HG03439 (cell line): ENCODE results near the gene PHOX2A.
A peak's percentile ranks its signal among the peaks of the same experiment; 100 is the strongest.
"Not testable (repeated sequence)": the region's sequence is repeated elsewhere in the genome, so short reads cannot be mapped to it uniquely, and the experiment has no call there.

ENCODE experiments used
- ATAC-seq: cut with Tn5 transposase; IDR thresholded peaks from one replicate; pipeline ENCODE4 v1.9.1; 2021; ENCODE audit warnings: mild to moderate bottlenecking, moderate library complexity; ENCODE audit not compliant: unreplicated experiment

The PHOX2A gene

DNA sequence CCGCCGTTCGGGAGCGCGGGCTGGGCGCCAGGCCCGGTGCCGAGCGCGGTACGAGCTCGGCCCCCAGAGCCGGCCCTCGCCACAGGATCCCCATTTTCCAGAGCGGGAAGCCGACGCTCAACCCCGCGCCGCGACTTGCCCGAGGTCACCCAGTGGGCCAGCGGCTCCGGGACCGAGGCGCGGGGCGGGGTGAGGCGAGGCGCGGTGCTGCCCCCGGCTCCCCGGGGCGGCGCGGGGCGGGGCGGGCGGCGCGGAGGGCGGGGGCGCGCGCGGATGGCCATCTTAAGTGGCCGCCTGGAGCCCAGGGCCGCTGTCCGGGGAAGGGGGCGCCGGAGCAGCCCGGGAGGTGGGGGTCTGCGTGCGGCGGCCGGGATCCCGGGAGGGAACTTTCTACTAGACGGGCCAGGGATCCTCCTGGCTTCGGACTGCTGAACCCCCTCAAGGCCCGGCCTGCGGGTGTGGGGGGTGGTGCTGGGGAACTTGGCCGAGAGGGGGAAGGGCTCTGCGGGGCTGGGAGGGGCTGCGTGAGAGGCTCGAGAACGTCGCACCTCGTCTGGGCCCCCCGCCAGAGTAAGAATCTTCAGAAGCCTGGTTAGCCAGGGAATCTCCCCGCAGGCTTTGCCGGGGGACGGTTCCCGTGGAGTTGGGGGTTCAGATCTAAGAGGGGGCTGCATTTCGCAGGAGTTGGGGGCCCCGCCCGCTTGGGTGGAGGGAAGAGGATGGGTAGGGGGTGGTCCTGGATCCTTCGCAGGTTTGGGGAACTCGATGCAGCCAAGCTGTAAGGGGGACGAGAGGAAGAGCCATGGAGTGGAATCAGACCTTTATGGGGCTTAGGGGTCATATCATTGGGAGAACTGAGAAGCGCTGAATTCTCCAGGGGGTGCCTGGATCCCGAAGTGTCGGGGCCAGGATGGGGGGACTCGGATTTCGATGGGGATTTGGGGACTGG lies 20.1 kb downstream of the PHOX2A start:
- peak; percentile 63 for ATAC-seq

- ATAC-seq, result peak; percentile 75
Observed at GRCh38 chr11:72222907-72223614, 20.9 kb downstream of the PHOX2A start.

- no peak for ATAC-seq
Observed at GRCh38 chr11:72222106-72222891, 21.7 kb downstream of the PHOX2A start.

GRCh38 chr11:72221386-72222075 lies 22.4 kb downstream of the PHOX2A start:
- ATAC-seq, result no peak

DNA sequence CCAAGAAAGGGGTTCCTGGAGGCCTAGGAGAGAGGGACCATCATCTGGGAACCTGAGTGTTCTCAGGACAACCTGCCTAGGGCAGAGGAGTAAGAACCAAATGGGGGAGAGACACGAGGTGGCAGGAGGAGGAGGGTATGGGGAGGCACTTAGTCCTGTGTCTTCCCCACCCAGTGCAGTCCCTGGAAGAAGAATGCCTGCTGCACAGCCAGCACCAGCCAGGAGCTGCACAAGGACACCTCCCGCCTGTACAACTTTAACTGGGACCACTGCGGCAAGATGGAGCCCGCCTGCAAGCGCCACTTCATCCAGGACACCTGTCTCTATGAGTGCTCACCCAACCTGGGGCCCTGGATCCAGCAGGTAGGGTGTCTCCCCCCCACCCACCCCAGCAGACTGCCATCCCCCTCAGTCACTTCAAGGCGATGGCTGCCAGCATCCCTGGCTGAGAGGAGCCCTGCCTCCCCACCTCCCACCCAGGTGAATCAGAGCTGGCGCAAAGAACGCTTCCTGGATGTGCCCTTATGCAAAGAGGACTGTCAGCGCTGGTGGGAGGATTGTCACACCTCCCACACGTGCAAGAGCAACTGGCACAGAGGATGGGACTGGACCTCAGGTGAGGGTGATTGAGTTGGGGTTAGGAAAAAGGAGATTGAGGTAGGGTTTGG lies 23.1 kb downstream of the PHOX2A start:
- ATAC-seq, result no peak

DNA sequence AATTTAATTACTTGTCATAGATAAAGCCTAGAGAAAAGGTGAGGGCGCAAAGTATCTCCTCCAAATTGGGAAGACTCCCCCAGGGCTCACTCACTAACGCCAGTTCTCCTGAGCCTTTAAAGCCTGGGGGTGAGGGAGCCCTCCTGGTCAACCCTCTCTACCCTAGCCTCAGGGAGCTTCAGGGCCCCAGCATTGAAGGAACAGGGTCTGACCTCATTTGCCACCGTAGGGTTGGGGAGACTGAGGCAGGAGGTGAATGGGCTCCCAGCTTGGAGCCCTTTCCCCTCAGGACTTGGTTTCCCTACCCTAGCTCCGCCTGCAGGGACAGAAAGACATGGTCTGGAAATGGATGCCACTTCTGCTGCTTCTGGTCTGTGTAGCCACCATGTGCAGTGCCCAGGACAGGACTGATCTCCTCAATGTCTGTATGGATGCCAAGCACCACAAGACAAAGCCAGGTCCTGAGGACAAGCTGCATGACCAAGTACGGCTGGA lies 25.7 kb downstream of the PHOX2A start:
- no peak for ATAC-seq

GRCh38 chr11:72217841-72218240 lies 26.1 kb downstream of the PHOX2A start:
- ATAC-seq, result no peak

DNA sequence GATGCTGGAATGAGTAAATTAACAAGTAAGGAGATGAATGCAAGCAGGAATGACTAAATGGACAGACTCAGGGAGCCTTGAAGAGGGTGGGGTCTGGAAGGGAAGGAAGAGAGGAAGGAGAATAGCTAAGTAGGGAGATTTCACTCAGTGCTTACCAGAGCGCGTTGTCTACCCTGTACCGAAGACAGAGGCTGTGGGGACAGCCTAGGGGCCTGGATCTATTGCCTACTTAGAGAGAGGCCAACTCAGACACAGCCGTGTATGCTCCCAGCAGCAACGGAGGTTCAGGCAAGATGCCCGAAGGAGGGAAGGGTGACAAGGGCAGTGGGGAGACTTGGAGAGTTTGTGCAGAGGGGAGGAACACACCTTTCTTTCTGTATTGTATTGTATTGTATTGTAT lies 27.3 kb downstream of the PHOX2A start, which contains the start of gene FOLR2:
Gene FOLR2 (plus strand): TSS at position 157 of the 400 bp plus-strand sequence. CDS start 1,791 bp downstream, outside the sequence.
- no peak for ATAC-seq

DNA sequence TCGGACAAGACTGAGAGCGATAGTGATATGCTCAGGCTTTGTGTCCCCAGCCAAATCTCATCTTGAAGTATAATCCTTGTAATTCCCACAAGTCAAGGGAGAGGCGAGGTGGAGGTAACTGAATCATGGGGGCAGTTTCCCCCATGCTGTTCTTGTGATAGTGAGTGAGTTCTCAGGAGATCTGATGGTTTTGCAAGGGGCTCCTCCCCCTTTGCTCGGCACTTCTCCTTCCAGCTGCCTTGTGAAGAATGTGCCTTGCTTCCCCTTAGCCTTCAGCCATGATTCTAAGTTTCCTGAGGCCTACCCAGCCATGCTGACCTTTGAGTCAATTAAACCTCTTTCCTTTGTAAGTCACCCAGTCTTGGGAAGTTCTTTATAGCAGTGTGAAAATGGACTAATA lies 34.9 kb downstream of the PHOX2A start:
- no peak for ATAC-seq

DNA sequence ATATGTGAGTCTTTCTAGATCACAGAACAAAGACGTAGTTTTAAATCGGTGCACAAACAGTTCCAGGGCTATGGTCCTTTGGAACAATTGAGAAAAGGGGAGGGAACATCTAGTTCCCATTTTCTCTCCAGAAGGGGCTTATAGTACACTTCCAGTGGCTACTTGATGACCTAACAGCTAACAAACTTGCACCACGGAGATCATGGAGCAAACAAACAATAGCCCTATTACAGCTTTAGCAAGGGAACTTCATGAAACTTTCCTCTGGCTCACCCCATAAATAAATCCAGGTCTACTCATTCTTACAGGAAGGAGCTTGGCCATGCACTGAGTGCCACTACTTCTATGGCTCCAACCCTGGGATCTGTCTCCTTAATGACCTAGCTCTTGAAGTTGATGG lies 35.7 kb downstream of the PHOX2A start:
- ATAC-seq, result no peak

GRCh38 chr11:72206794-72207193 lies 37.2 kb downstream of the PHOX2A start:
- ATAC-seq, result not testable (repeated sequence)

GRCh38 chr11:72204886-72205285 lies 39.1 kb downstream of the PHOX2A start:
- ATAC-seq, result no peak

DNA sequence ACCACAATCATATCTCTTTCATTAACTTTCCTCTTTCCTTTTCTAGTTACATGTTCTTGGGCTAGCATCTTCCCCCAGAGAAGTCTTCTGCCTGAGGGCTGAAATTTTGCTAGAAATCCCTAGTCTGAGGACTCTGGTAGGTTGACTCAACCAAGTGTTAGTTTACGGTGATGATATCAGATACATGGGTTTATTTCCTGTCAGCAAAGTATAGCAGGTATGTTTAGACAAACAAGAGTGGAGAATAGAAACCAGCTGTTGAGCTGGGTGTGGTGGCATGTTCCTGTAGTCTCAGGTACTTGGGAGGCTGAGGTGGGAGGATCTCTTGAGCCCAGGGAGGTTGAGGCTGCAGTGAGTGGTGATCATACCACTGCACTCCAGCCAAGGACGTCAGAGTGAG lies 40.8 kb downstream of the PHOX2A start:
- ATAC-seq, result no peak

- ATAC-seq, result no peak
Observed at GRCh38 chr11:72202571-72202970, 41.4 kb downstream of the PHOX2A start.

DNA sequence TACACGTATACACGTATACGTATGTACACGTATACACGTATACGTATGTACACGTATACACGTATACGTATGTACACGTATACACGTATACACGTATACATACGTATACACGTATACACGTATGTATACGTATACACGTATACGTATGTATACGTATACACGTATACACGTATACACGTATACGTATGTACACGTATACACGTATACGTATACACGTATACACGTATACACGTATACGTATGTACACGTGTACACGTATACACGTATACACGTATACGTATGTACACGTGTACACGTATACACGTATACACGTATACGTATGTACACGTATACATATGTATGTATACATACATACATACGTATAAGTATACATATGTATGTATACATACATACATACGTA lies 42.5 kb downstream of the PHOX2A start:
- not testable (repeated sequence) for ATAC-seq

DNA sequence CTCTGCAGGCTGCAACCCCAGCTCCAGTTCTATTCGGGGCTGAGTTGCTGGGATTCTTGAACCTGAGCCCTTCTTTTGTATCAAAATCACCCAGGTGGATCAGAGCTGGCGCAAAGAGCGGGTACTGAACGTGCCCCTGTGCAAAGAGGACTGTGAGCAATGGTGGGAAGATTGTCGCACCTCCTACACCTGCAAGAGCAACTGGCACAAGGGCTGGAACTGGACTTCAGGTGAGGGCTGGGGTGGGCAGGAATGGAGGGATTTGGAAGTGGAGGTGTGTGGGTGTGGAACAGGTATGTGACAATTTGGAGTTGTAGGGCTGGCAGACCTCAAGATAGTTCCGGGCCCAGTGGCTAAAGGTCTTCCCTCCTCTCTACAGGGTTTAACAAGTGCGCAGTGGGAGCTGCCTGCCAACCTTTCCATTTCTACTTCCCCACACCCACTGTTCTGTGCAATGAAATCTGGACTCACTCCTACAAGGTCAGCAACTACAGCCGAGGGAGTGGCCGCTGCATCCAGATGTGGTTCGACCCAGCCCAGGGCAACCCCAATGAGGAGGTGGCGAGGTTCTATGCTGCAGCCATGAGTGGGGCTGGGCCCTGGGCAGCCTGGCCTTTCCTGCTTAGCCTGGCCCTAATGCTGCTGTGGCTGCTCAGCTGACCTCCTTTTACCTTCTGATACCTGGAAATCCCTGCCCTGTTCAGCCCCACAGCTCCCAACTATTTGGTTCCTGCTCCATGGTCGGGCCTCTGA lies 48.3 kb downstream of the PHOX2A start:
- no peak for ATAC-seq

GRCh38 chr11:72191961-72192381 lies 52.0 kb downstream of the PHOX2A start, which contains the start of gene FOLR1:
Gene FOLR1 (plus strand): TSS chr11:72192140. CDS start chr11:72192174, 34 bp downstream.
- no peak for ATAC-seq

GRCh38 chr11:72190631-72191071 lies 53.3 kb downstream of the PHOX2A start:
- no peak for ATAC-seq
